Erythroblast (primary cell): Measurements from ENCODE around the gene AMH.

ENCODE experiments used
- GATA1 ChIP-seq: IDR thresholded peaks from 2 replicates; pipeline ENCODE4 v1.6.1; 2011; ENCODE audit warnings: low read depth, mild to moderate bottlenecking, control low read depth, low read length, moderate library complexity
- POLR2A ChIP-seq: IDR thresholded peaks from 2 replicates; pipeline ENCODE4 v1.6.1; 2011; ENCODE audit warnings: mild to moderate bottlenecking, low read length

- TF ChIP-seq POLR2A (no peak), GATA1 (no peak)
These were observed 51.4 kb downstream of the AMH start for GRCh38 chr19:2300533-2300932.
